ENCODE data around the gene DDX17.

GRCh38 chr22:38465673-38466490 is 40.2 kb downstream of the DDX17 start:
- TF ChIP-seq TCF4 (CRISPR knock-in tag; IDR thresholded peaks at IDR 0.05; ENCODE audit: borderline replicate concordance): no peak
- TF ChIP-seq CREB5 (CRISPR knock-in tag; IDR thresholded peaks at IDR 0.05; ENCODE audit: low read depth): no peak
- no peak for TF ChIP-seq ZNF70 (CRISPR knock-in tag; IDR thresholded peaks at IDR 0.05)

All from SK-N-SH treated with all-trans-retinoic acid at 6 μM for 48 hours (cell line).